ENCODE results near the gene HIGD2B.
"Not testable (repeated sequence)": the region's sequence is repeated elsewhere in the genome, so short reads cannot be mapped to it uniquely, and the experiment has no call there.

HIGD2B gene

DNA sequence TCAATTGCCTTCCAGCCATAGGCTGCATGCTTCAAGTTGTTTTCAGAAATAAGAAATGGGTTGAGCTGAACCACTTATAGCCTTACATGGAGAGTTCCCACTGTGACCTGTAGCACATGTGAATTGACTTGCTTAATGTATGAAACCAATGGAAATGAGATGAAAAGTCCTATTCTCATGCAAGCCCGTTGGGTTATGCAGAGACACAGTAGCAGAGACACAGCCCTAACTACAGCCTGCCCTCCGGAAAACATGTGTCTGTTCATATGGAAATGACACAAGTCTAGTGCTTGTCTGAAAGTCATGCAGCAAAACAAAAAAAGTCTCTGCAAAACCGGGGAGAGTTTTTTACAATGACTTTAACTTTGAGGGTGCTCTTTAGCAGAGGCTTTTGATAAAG is 14.5 kb downstream of the HIGD2B start:
- no peak for DNase-seq

GRCh38 chr15:72670656-72671352 is 15.2 kb downstream of the HIGD2B start:
- DNase-seq, result not testable (repeated sequence)

DNA sequence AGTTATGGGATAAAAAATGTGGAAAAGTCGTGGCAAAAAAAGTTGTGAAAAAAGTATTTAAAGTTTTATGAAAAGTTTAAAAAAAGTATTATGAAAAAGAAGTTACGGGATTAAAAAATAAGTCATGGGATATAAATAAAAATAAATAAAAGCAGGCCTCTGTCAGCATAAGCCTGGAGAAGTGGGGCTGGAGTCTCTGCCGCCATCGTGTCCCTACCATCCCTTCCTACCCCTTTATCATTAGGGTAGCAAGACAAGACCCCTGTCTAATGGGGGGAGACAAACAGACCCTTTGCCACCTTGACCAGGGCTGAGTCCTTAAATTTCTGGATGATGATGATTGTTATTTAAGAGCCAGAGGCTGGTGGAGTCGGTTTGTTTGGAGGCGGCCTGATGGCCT is 16.2 kb downstream of the HIGD2B start:
- not testable (repeated sequence) for DNase-seq

DNA sequence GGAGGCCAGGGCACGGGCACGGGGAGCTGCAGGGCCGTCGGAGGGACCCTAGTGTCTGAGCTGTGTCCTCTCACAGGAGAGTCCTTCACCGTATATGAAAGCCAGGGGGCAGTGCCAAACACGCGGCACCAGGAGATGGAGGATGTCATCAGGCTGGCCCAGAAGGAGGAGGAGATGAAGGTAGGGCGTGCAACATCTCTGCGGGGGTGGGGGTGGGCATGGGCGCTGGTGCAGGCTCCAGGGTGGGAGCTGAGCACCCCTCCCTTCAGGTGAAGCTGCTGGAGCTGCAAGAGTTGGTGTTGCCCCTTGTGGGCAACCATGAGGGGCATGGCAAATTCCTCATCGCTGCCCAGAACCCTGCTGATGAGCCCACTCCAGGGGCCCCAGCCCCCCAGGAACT is 20.3 kb downstream of the HIGD2B start:
- not testable (repeated sequence) for DNase-seq

- DNase-seq, result not testable (repeated sequence)
These were observed 22.1 kb downstream of the HIGD2B start for GRCh38 chr15:72663931-72664330.

DNA sequence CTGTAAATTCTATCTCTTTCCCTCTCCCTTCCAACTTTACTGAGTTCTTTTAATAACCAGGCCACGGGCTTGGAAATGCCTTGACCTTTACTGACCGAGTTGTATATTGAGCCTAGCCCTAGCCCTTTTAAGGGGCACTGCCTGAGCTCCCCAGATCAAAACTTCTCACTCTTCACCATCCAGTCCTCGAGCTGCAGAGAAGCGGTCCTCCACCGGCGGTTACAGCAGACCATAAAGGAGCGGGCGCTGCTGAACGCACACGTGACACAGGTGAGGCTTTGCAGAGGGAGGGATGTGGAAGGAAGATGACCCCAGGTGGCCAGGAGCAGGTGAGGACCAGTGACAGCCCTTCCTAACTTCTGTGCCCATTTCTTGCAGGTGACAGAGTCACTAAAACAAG is 24.9 kb downstream of the HIGD2B start:
- not testable (repeated sequence) for DNase-seq

DNA sequence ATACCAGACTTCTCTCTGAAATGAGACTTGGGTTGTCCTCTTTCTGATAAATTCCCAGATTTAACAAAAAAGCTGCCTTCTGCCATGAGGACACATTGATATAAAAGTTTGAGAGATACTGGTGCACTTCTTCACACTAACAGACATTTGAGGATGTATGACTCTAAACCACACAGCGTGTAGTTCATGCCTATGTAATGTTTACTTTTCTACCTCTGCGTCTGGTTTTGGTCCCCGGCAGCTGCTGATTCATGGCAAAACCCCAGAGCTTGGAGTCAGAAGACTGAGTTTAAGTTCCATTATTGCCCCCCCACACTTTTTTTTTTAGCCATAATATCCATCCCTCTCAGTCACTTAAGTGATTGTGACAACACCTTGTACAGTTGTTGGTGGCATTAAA is 30.0 kb downstream of the HIGD2B start:
- not testable (repeated sequence) for DNase-seq

DNA sequence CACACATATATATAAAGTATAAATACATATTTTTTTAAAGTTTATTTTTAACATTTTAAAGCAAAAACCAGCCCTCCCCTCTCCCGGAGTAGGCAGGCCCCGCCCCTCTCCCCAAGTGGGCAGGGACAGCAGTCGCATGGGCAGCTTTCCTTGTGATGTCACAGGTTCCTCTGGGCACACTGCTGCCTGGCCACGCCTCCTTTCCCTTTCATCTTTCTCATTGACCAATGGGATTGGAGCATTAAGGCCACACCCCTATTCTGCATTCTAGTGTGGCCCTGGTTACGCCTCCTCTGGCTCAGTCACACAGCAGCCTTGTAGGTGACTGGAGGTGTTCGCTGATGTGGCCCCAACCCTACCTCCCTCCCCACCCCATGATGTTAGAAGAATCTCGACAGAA is 31.6 kb downstream of the HIGD2B start, which contains the start of gene GOLGA6B:
Gene GOLGA6B, plus strand, starts transcription at position 301 of the 400 bp plus-strand sequence. Its CDS starts 41 bp downstream, at position 342.
- DNase-seq, result not testable (repeated sequence)

GRCh38 chr15:72648631-72649253 is 37.2 kb downstream of the HIGD2B start:
- not testable (repeated sequence) for DNase-seq

- DNase-seq, result not testable (repeated sequence)
These were observed 43.7 kb downstream of the HIGD2B start for GRCh38 chr15:72642271-72642670.

GRCh38 chr15:72639759-72640483 is 46.1 kb downstream of the HIGD2B start:
- not testable (repeated sequence) for DNase-seq

GRCh38 chr15:72636519-72637282 is 49.3 kb downstream of the HIGD2B start:
- not testable (repeated sequence) for DNase-seq

- DNase-seq, result not testable (repeated sequence)
These were observed 56.9 kb downstream of the HIGD2B start for GRCh38 chr15:72629068-72629570.

DNA sequence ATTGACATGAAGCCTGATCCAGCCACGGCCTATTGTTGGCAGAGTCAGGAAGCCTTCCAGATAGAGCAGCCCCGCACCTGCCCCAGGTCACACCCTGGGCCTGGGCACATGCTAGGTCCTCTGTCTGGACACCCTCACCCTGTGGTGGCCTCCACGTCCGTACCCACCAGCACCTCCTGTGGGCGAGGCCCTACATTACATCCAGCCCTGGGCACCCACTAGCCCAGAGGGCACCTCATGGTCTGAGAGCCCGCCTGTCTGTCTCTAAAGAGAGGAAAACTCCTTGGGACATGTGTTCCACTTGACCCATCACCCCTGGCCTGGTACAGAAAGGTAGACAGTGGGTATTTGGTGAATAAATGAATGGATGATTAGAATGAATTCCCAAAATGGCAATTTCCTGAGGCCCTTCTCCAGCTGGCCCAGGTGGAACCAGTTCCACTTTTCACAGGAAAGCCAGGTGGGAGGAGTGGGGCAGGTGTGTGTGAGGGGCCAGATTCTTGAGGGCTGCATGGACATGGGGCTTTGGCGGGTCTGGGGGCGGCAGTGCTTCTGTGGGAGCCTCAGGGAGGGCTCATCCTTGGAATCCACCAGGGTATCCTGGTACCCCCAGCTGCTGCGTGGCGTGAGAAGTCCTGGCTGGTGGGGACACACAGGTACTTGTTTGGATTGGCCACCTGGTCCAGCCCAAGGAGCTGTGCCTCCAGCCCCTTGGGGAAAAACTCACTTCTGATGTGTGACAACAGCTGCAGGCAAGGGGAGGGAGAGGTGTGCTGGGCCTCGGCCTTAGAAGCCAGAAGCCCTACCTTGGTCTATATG is 57.5 kb downstream of the HIGD2B start:
- not testable (repeated sequence) for DNase-seq

GRCh38 chr15:72626153-72626552 is 59.8 kb downstream of the HIGD2B start:
- DNase-seq, result not testable (repeated sequence)
